Panc1 (cell line): ENCODE measurements around the gene EHD1. TPM values are rescaled to one million over a fixed set of nuclear protein-coding genes. Genes with fewer than 3 reads are reported as not detected.

ENCODE experiments used
- ATAC-seq: fragments of 200-7000 bp; cut with Tn5 transposase; 2 replicates; pipeline ENCODE4 v1.9.1; 2020; ENCODE audit warnings: mild to moderate bottlenecking, moderate library complexity
- BruUV-seq: library from RNA; stranded (reverse); fragments of 400-500 nt; replicated peaks from 2 replicates; lab custom pipeline; 2021; lab: Mats Ljungman, UMichigan
- CTCF ChIA-PET: fragments of 300-600 bp; sonication (Branson Sonifier 250); formaldehyde crosslinking; loops from one replicate; lab custom pipeline; 2022; ENCODE audit warnings: antibody characterized with exemption; lab: Charles Lee
- POLR2A ChIA-PET: fragments of 300-600 bp; sonication (Branson Sonifier 250); formaldehyde crosslinking; loops from one replicate; lab custom pipeline; 2022; ENCODE audit warnings: antibody characterized with exemption; lab: Charles Lee
- DNase-seq: peaks from one replicate; pipeline ENCODE4 v3.0.0-alpha.2; 2010; ENCODE audit warnings: low read depth, low spot score
- H3K27ac ChIP-seq: 2 replicates; pipeline ENCODE4 v1.5.1; 2011; ENCODE audit warnings: mild to moderate bottlenecking, low read length, inconsistent platforms
- H3K27me3 ChIP-seq: fragments of 200-500 bp; sonication (Bioruptor generic); 2 replicates; pipeline ENCODE4 v1.6.0; 2014; ENCODE audit warnings: low read length, inconsistent platforms; ENCODE audit not compliant: control insufficient read depth, insufficient read depth
- H3K36me3 ChIP-seq: fragments of 200-500 bp; sonication (Bioruptor generic); 2 replicates; pipeline ENCODE4 v1.5.1; 2014; ENCODE audit warnings: inconsistent platforms, mild to moderate bottlenecking, low read length, moderate library complexity; ENCODE audit not compliant: control insufficient read depth, insufficient read depth
- H3K4me1 ChIP-seq: 2 replicates; pipeline ENCODE4 v1.5.1; 2011; ENCODE audit warnings: inconsistent platforms, mild to moderate bottlenecking, low read length, moderate library complexity; ENCODE audit not compliant: control insufficient read depth, insufficient read depth
- H3K4me3 ChIP-seq, 2 experiments: 2 replicates each; pipeline ENCODE4 v1.5.1; 2011 to 2012; ENCODE audit warnings: low read depth in 2 of 2, low read length in 2 of 2, mild to moderate bottlenecking in 2 of 2, inconsistent platforms in 1 of 2, moderate library complexity in 1 of 2
- H3K9me3 ChIP-seq: fragments of 200-500 bp; sonication (Bioruptor generic); 2 replicates; pipeline ENCODE4 v1.5.1; 2014; ENCODE audit warnings: low read depth, mild to moderate bottlenecking, inconsistent platforms, low read length, moderate library complexity; ENCODE audit not compliant: control insufficient read depth, insufficient read depth
- CTCF ChIP-seq: fragments of 450-650 bp; IDR thresholded peaks from 2 replicates; pipeline ENCODE4 v1.5.1; 2017; ENCODE audit warnings: mild to moderate bottlenecking
- POLR2AphosphoS5 ChIP-seq: IDR thresholded peaks from 2 replicates; pipeline ENCODE4 v1.6.1; 2012; ENCODE audit warnings: mild to moderate bottlenecking, low read depth, low read length, moderate library complexity
- REST ChIP-seq, 2 experiments: IDR thresholded peaks; 2 replicates each; pipeline ENCODE4 v1.6.1; 2011 to 2012; ENCODE audit warnings: low read depth in 2 of 2, control low read depth in 1 of 2, low read length in 1 of 2, mild to moderate bottlenecking in 1 of 2, moderate library complexity in 1 of 2; ENCODE audit not compliant: insufficient read depth in 1 of 2
- SIN3A ChIP-seq: IDR thresholded peaks from 2 replicates; pipeline ENCODE4 v1.6.1; 2012; ENCODE audit warnings: low read depth, mild to moderate bottlenecking, low read length, moderate library complexity, borderline replicate concordance; ENCODE audit not compliant: insufficient read depth
- TCF7L2 ChIP-seq: IDR thresholded peaks from 2 replicates; pipeline ENCODE4 v1.6.1; 2011; ENCODE audit warnings: mild to moderate bottlenecking, low read depth, low read length, inconsistent platforms
- in situ Hi-C: cut with HindIII; loops from 2 replicates; pipeline ENCODE4 v1.10.0; 2016; ENCODE audit warnings: low sequenced_read_pairs, low pct_unique_long_range_greater_than_20kb
- intact Hi-C: fragments of 100-400 bp; cut with micrococcal nuclease; formaldehyde crosslinking; loops from one replicate; pipeline ENCODE4 v1.10.0; 2022; ENCODE audit not compliant: unreplicated experiment
- total RNA-seq: library from RNA; stranded (reverse); gene quantifications from one replicate; pipeline ENCODE4 v1.2.1, GENCODE V29; 2021; ENCODE audit not compliant: unreplicated experiment

Gene EHD1
- total RNA-seq, 1 experiment from 2014 or later = 186 TPM

DNA sequence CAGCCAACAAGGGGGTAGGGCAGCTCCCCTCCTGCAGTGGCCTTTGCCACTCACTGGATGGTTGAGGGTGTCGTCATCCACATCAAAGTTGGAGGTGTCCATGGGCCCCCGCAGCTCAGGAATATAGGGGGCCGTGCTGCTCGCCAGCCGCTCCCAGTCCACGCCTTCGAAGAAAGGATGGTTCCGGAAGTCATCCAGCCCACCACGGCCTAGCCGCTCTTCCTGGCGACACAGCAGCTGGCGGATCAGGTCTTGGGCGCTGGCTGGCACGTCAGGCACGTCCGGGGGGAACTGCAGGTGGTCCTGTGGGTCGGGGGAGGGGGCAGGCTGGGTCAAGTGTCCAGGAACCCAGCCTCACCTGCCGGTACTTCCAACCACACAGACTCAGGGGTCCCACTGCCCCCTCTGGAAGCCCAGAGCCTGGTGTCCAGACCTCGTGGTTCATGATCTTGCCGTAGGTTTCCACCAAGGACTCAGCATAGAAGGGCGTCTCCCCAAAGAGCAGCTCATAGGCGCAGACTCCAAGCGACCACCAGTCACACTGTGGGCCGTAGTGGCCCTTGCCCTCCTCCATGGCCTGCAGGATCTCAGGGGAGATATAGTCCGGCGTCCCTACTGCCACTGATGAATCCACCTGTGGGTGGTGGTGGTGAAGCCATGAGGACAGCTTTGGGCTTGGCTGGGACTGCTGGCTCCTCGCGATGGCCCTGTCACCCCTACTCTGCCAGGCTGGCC lies 39.7 kb downstream of the EHD1 start:
- Histone ChIP-seq H3K4me3 (no peak overlapping the region), H3K9me3 (no peaks in the 10 kb centered on the region), H3K4me1 (peaks cover 34% of the 10 kb centered on the region), H3K27me3 (no peaks in the 10 kb centered on the region), H3K27ac (no peak overlapping the region), H3K36me3 (no peaks in the 10 kb centered on the region; the same call in 1 of the 2 replicates)
- intact Hi-C loops (no loop called here), in situ Hi-C loops (no loop called here)
- POLR2A ChIA-PET = interaction anchor here (0.6 kb wide), 1 partner anchor 31 kb away, joined by 19 read pairs; no protein-coding TSS in a partner anchor
- no TSS peak for BruUV-seq
- DNase-seq (no peak), ATAC-seq (no peak)
- no peak for TF ChIP-seq TCF7L2
- no peak for TF ChIP-seq POLR2AphosphoS5
- no peak for TF ChIP-seq REST (IDR thresholded peaks at IDR 0.05; ENCODE audit: insufficient read depth in 1 of 2, low read depth in 2 of 2, low read length in 1 of 2)
- no peak for TF ChIP-seq CTCF
- TF ChIP-seq SIN3A = no peak
- CTCF ChIA-PET = no interaction called here

GRCh38 chr11:64837887-64838351 lies 40.5 kb downstream of the EHD1 start:
- CTCF ChIA-PET = no interaction called here
- POLR2A ChIA-PET = interaction anchor here (0.6 kb wide), 1 partner anchor 31 kb away, joined by 19 read pairs; no protein-coding TSS in a partner anchor
- H3K9me3 ChIP-seq = no peaks in the 10 kb centered on the region
- in situ Hi-C loops = no loop called here
- H3K27me3 ChIP-seq = no peaks in the 10 kb centered on the region
- H3K27ac ChIP-seq = no peak overlapping the region
- no peak overlapping the region for H3K4me3 ChIP-seq
- DNase-seq = no peak
- no peaks in the 10 kb centered on the region for H3K36me3 ChIP-seq
- no TSS peak for BruUV-seq
- TF ChIP-seq CTCF (no peak), SIN3A (no peak), TCF7L2 (no peak), POLR2AphosphoS5 (no peak)
- intact Hi-C loops = no loop called here
- no peak for ATAC-seq
- peaks cover 27% of the 10 kb centered on the region for H3K4me1 ChIP-seq
